Transverse colon (tissue), 4 donors: ENCODE measurements around the gene FOXP4. TPM values are rescaled to one million over a fixed set of nuclear protein-coding genes. Genes with fewer than 3 reads are reported as not detected.
A peak's percentile ranks its signal among the peaks of the same experiment; 100 is the strongest.

Experiments
- DNase-seq: peaks from one replicate; pipeline ENCODE4 v3.0.0-alpha.2; 2019
- H3K27ac ChIP-seq, 4 donors: fragments of 200-600 bp; sonication (generic); 2 replicates each; pipeline ENCODE4 v1.5.1; 2016 to 2018; ENCODE audit warnings: inconsistent platforms in 4 of 4
- H3K27me3 ChIP-seq: fragments of 200-600 bp; sonication (generic); 2 replicates; pipeline ENCODE4 v1.5.1; 2017; ENCODE audit warnings: inconsistent platforms
- H3K36me3 ChIP-seq, 4 donors: fragments of 200-600 bp; sonication (generic); 2 replicates each; pipeline ENCODE4 v1.5.1; 2017 to 2019; ENCODE audit warnings: inconsistent platforms in 4 of 4
- H3K4me1 ChIP-seq, 4 donors: fragments of 200-600 bp; sonication (generic); 2 replicates each; pipeline ENCODE4 v1.5.1; 2017 to 2020; ENCODE audit warnings: inconsistent platforms in 4 of 4
- H3K4me3 ChIP-seq, 4 donors: fragments of 200-600 bp; sonication (generic); 1 replicate in 1 of 4; 2 replicates in 3 of 4; pipeline versions ENCODE4 v1.5.1 to v1.6.1; 2017 to 2019; ENCODE audit warnings: inconsistent platforms in 4 of 4
- H3K9me3 ChIP-seq, 2 donors: fragments of 200-600 bp; sonication (generic); 2 replicates each; pipeline ENCODE4 v1.5.1; 2017 to 2019; ENCODE audit warnings: inconsistent platforms in 2 of 2
- CTCF ChIP-seq, 5 experiments: fragments of 200-600 bp in 3 of 5; fragments of 450-650 bp in 2 of 5; sonication (generic) in 3 of 5; IDR thresholded peaks; 1 replicate in 2 of 5; 2 replicates in 3 of 5; pipeline ENCODE4 v1.5.1; 2016 to 2017; ENCODE audit warnings: antibody characterized with exemption in 5 of 5, inconsistent platforms in 3 of 5, mild to moderate bottlenecking in 2 of 5, moderate library complexity in 1 of 5
- EP300 ChIP-seq: sonication (generic); formaldehyde crosslinking; IDR thresholded peaks from one replicate; pipeline ENCODE4 v1.6.1; 2017; ENCODE audit warnings: antibody characterized with exemption, low read depth
- POLR2A ChIP-seq: fragments of 450-650 bp; IDR thresholded peaks from one replicate; pipeline ENCODE4 v1.6.1; 2016; ENCODE audit warnings: antibody characterized with exemption, mild to moderate bottlenecking, moderate library complexity
- POLR2AphosphoS5 ChIP-seq, 3 donors: sonication (generic); formaldehyde crosslinking; IDR thresholded peaks; one replicate each; pipeline ENCODE4 v1.6.1; 2016; ENCODE audit warnings: antibody characterized with exemption in 3 of 3
- WGBS, 2 donors: methylation state at CpG; one replicate each; pipeline ENCODE4 v1.1.5; 2018; ENCODE audit warnings: low coverage in 1 of 2; 5-methylcytosine and 5-hydroxymethylcytosine counted together
- in situ Hi-C, 4 donors: fragments of 200-750 bp; cut with MboI; loops; one replicate each; pipeline versions ENCODE4 v1.15.0 to v1.15.1; 2017; ENCODE audit warnings: low sequenced_read_pairs in 3 of 4, low pct_ligation_motif_present in 1 of 4, low pct_unique_long_range_greater_than_20kb in 1 of 4
- intact Hi-C: fragments of 100-400 bp; cut with DNase I; formaldehyde crosslinking; loops from one replicate; pipeline ENCODE4 v1.15.1; 2023; ENCODE audit warnings: low total_unique reads
- total RNA-seq, 4 donors: library from RNA; depleted of rRNA; stranded (reverse); fragments of >200 nt; gene quantifications; one replicate each; pipeline ENCODE4 v1.1.0, GENCODE V29; 2016

The FOXP4 gene
- total RNA-seq, 4 donors from 2014 or later = 13.8 to 45.6 (median 17.2) TPM

- peaks cover 0 to 8% (median 2%) of the 10 kb centered on the region in 4 donors for H3K36me3 ChIP-seq
- in situ Hi-C loops (no loop called here), intact Hi-C loops (no loop called here)
- TF ChIP-seq POLR2A = no peak
- no peak for TF ChIP-seq POLR2AphosphoS5 (IDR thresholded peaks at IDR 0.05)
- no peak for TF ChIP-seq EP300
- TF ChIP-seq CTCF (IDR thresholded peaks at IDR 0.05) = no peak
- no peak for DNase-seq
- no peak overlapping the region for H3K27ac ChIP-seq
- H3K27me3 ChIP-seq = no peaks in the 10 kb centered on the region
- H3K9me3 ChIP-seq = no peaks in the 10 kb centered on the region
- 94 to 97% methylated on average over 3 to 5 of the region's 5 CpGs for WGBS, 2 donors
- peaks cover 0 to 41% (median 22%) of the 10 kb centered on the region in 4 donors for H3K4me1 ChIP-seq
- H3K4me3 ChIP-seq = no peak overlapping the region
These were observed 18.4 kb downstream of the FOXP4 start for GRCh38 chr6:41564448-41565142.

- intact Hi-C loops = no loop called here
- no peaks in the 10 kb centered on the region for H3K27me3 ChIP-seq
- no peak overlapping the region for H3K4me3 ChIP-seq
- 95% methylated on average over 13 of the region's 13 CpGs; no CpG with 5 or more reads in 1 of the 2 donors for WGBS, 2 donors
- in situ Hi-C loops = no loop called here
- H3K36me3 ChIP-seq = peaks cover 0 to 8% (median 2%) of the 10 kb centered on the region in 4 donors
- DNase-seq = no peak
- peaks cover 0 to 31% (median 16%) of the 10 kb centered on the region in 4 donors for H3K4me1 ChIP-seq
- no peaks in the 10 kb centered on the region for H3K9me3 ChIP-seq
- no peak overlapping the region for H3K27ac ChIP-seq
- no peak for TF ChIP-seq POLR2AphosphoS5 (IDR thresholded peaks at IDR 0.05)
- TF ChIP-seq CTCF (IDR thresholded peaks at IDR 0.05) = no peak
- TF ChIP-seq EP300 = no peak
- TF ChIP-seq POLR2A = no peak
These were observed 19.5 kb downstream of the FOXP4 start for GRCh38 chr6:41565701-41566100.

- 100% methylated on average over 1 of the region's 1 CpG; no CpG with 5 or more reads in 1 of the 2 donors for WGBS, 2 donors
- H3K4me1 ChIP-seq = peaks cover 0 to 31% (median 12%) of the 10 kb centered on the region in 4 donors
These were observed 20.8 kb downstream of the FOXP4 start for GRCh38 chr6:41566961-41567360.

GRCh38 chr6:41567684-41568083 lies 21.5 kb downstream of the FOXP4 start:
- intact Hi-C loops = no loop called here
- H3K36me3 ChIP-seq = peaks cover 0 to 8% (median 2%) of the 10 kb centered on the region in 4 donors

More at GRCh38 chr6:41566961-41567360, 20.8 kb downstream of the FOXP4 start:
- intact Hi-C loops (no loop called here), in situ Hi-C loops (no loop called here)
- Histone ChIP-seq H3K27ac (no peak overlapping the region), H3K4me3 (no peak overlapping the region), H3K9me3 (no peaks in the 10 kb centered on the region), H3K36me3 (peaks cover 0 to 8% (median 2%) of the 10 kb centered on the region in 4 donors), H3K27me3 (no peaks in the 10 kb centered on the region)
- TF ChIP-seq EP300 (no peak), POLR2A (no peak), POLR2AphosphoS5 (IDR thresholded peaks at IDR 0.05) (no peak), CTCF (IDR thresholded peaks at IDR 0.05) (no peak)
- no peak for DNase-seq

More at GRCh38 chr6:41567684-41568083, 21.5 kb downstream of the FOXP4 start:
- in situ Hi-C loops = no loop called here
- Histone ChIP-seq H3K27ac (peak overlapping the region in 2 of 4 donors; percentile 51 to 62), H3K27me3 (no peaks in the 10 kb centered on the region), H3K9me3 (no peaks in the 10 kb centered on the region), H3K4me3 (no peak overlapping the region), H3K4me1 (peaks cover 0 to 33% (median 14%) of the 10 kb centered on the region in 4 donors)
- 97 to 100% methylated on average over 1 of the region's 1 CpG for WGBS, 2 donors
- DNase-seq = no peak
- TF ChIP-seq POLR2AphosphoS5 (IDR thresholded peaks at IDR 0.05) (no peak), EP300 (no peak), POLR2A (no peak), CTCF (IDR thresholded peaks at IDR 0.05) (no peak)
